Ishikawa (cell line): ENCODE data around the gene C1QB.

Experiments used
- CEBPB ChIP-seq: IDR thresholded peaks from 2 replicates; pipeline ENCODE4 v1.6.1; 2012
- CREB1 ChIP-seq: IDR thresholded peaks from 2 replicates; pipeline ENCODE4 v1.6.1; 2012; ENCODE audit warnings: low read depth
- EGR1 ChIP-seq: IDR thresholded peaks from 2 replicates; pipeline ENCODE4 v1.6.1; 2012
- EP300 ChIP-seq: IDR thresholded peaks from 2 replicates; pipeline ENCODE4 v1.6.1; 2012; ENCODE audit warnings: borderline replicate concordance
- FOXM1 ChIP-seq: IDR thresholded peaks from 2 replicates; pipeline ENCODE4 v1.6.1; 2012; ENCODE audit warnings: low read depth, borderline replicate concordance
- MAX ChIP-seq: IDR thresholded peaks from 2 replicates; pipeline ENCODE4 v1.6.1; 2012
- NFIC ChIP-seq: IDR thresholded peaks from 2 replicates; pipeline ENCODE4 v1.6.1; 2012
- RAD21 ChIP-seq: IDR thresholded peaks from 2 replicates; pipeline ENCODE4 v1.6.1; 2012; ENCODE audit warnings: low read depth
- REST ChIP-seq: IDR thresholded peaks from 2 replicates; pipeline ENCODE4 v1.6.1; 2012; ENCODE audit warnings: low read depth, mild to moderate bottlenecking
- TAF1 ChIP-seq: IDR thresholded peaks from 2 replicates; pipeline ENCODE4 v1.6.1; 2012; ENCODE audit warnings: low read depth, mild to moderate bottlenecking
- TCF12 ChIP-seq: IDR thresholded peaks from 2 replicates; pipeline ENCODE4 v1.6.1; 2012; ENCODE audit warnings: low read depth
- TEAD4 ChIP-seq: IDR thresholded peaks from 2 replicates; pipeline ENCODE4 v1.6.1; 2012
- USF1 ChIP-seq: IDR thresholded peaks from 2 replicates; pipeline ENCODE4 v1.6.1; 2012
- YY1 ChIP-seq: IDR thresholded peaks from 2 replicates; pipeline ENCODE4 v1.6.1; 2012; ENCODE audit warnings: low read depth
- ZBTB7A ChIP-seq: IDR thresholded peaks from 2 replicates; pipeline ENCODE4 v1.6.1; 2012; ENCODE audit warnings: low read depth

Gene C1QB

GRCh38 chr1:22629886-22630285 is 23.1 kb upstream of the C1QB start:
- TF ChIP-seq TCF12 (no peak), CREB1 (no peak), REST (no peak), TEAD4 (no peak), MAX (no peak), CEBPB (no peak), TAF1 (no peak), ZBTB7A (no peak), RAD21 (no peak), USF1 (no peak), FOXM1 (no peak), NFIC (no peak), EGR1 (no peak), EP300 (no peak), YY1 (no peak)

- no peak for TF ChIP-seq EP300
- no peak for TF ChIP-seq TEAD4
Measured at GRCh38 chr1:22633697-22634463, 19.2 kb upstream of the C1QB start.

GRCh38 chr1:22635436-22635835 is 17.6 kb upstream of the C1QB start:
- no peak for TF ChIP-seq TCF12
- no peak for TF ChIP-seq EGR1
- TF ChIP-seq ZBTB7A = no peak
- TF ChIP-seq USF1 = no peak
- no peak for TF ChIP-seq RAD21
- TF ChIP-seq TAF1 = no peak
- no peak for TF ChIP-seq NFIC
- no peak for TF ChIP-seq YY1
- TF ChIP-seq TEAD4 = no peak
- no peak for TF ChIP-seq FOXM1
- TF ChIP-seq CREB1 = no peak
- TF ChIP-seq EP300 = no peak

GRCh38 chr1:22636353-22636752 is 16.7 kb upstream of the C1QB start, which contains the start of gene C1QA:
Gene C1QA, plus strand, starts transcription at chr1:22636628. Its CDS starts 989 bp downstream, at chr1:22637617.
- no peak for TF ChIP-seq USF1
- TF ChIP-seq NFIC = no peak
- no peak for TF ChIP-seq FOXM1

GRCh38 chr1:22636927-22637326 is 16.1 kb upstream of the C1QB start:
- TF ChIP-seq TAF1 (no peak), YY1 (no peak), CEBPB (no peak), RAD21 (no peak; the same call in 1 of the 2 replicates), USF1 (no peak), MAX (no peak), TEAD4 (no peak), NFIC (no peak), EGR1 (no peak)

GRCh38 chr1:22637907-22638445 is 15.1 kb upstream of the C1QB start:
- TF ChIP-seq NFIC = no peak
- TF ChIP-seq TAF1 = no peak
- TF ChIP-seq EP300 = no peak
- no peak for TF ChIP-seq EGR1
- no peak for TF ChIP-seq ZBTB7A
- no peak for TF ChIP-seq TCF12
- TF ChIP-seq RAD21 = no peak
- no peak for TF ChIP-seq CREB1
- TF ChIP-seq CEBPB = no peak
- no peak for TF ChIP-seq FOXM1
- no peak for TF ChIP-seq TEAD4
- no peak for TF ChIP-seq MAX
- no peak for TF ChIP-seq YY1
- no peak for TF ChIP-seq USF1
- TF ChIP-seq REST = no peak
